GM23338 (cell line): ENCODE data around the gene SCPEP1. TPM values are rescaled to one million over a fixed set of nuclear protein-coding genes. Genes with fewer than 3 reads are reported as not detected.

Source experiments
- ATAC-seq: fragments of 200-7000 bp; cut with Tn5 transposase; 3 replicates; pipeline ENCODE4 v1.9.1; 2020
- DNase-seq: peaks from one replicate; pipeline ENCODE4 v3.0.0-alpha.2; 2015; ENCODE audit warnings: low spot score
- H2AFZ ChIP-seq: fragments of 200-600 bp; sonication (generic); 2 replicates; pipeline ENCODE4 v1.8.0; 2016; ENCODE audit warnings: antibody characterized with exemption, mild to moderate bottlenecking, moderate library complexity
- H3F3A ChIP-seq: fragments of 200-600 bp; sonication (generic); replicated peaks from 2 replicates; pipeline ENCODE4 v1.8.0; 2017; ENCODE audit warnings: antibody characterized with exemption, mixed run types, low read depth
- H3K27ac ChIP-seq: fragments of 200-600 bp; sonication (generic); 2 replicates; pipeline ENCODE4 v1.6.1; 2016; ENCODE audit warnings: low read depth
- H3K27me3 ChIP-seq: fragments of 200-600 bp; sonication (generic); 2 replicates; pipeline ENCODE4 v1.8.0; 2016; ENCODE audit warnings: mild to moderate bottlenecking, mixed run types, moderate library complexity; ENCODE audit not compliant: insufficient read depth
- H3K36me3 ChIP-seq: fragments of 200-600 bp; sonication (generic); 2 replicates; pipeline ENCODE4 v1.8.0; 2016; ENCODE audit warnings: mild to moderate bottlenecking; ENCODE audit not compliant: insufficient read depth
- H3K4me1 ChIP-seq: fragments of 200-600 bp; sonication (generic); 2 replicates; pipeline ENCODE4 v1.8.0; 2016; ENCODE audit warnings: mild to moderate bottlenecking, moderate library complexity; ENCODE audit not compliant: insufficient read depth
- H3K4me2 ChIP-seq: fragments of 200-600 bp; sonication (generic); 2 replicates; pipeline ENCODE4 v1.7.1; 2017; ENCODE audit warnings: mixed run types
- H3K4me3 ChIP-seq: fragments of 200-600 bp; sonication (generic); 2 replicates; pipeline ENCODE4 v1.6.1; 2016; ENCODE audit warnings: mixed run types
- H3K79me2 ChIP-seq: fragments of 200-600 bp; sonication (generic); replicated peaks from 2 replicates; pipeline ENCODE4 v1.8.0; 2017; ENCODE audit warnings: mild to moderate bottlenecking; ENCODE audit not compliant: insufficient read depth
- H3K9me2 ChIP-seq: fragments of 200-600 bp; sonication (generic); 2 replicates; pipeline ENCODE4 v1.8.0; 2017; ENCODE audit not compliant: insufficient read depth
- H4K20me1 ChIP-seq: fragments of 200-600 bp; sonication (generic); replicated peaks from 2 replicates; pipeline ENCODE4 v1.8.0; 2017; ENCODE audit warnings: mild to moderate bottlenecking; ENCODE audit not compliant: insufficient read depth
- H3K27ac Mint-ChIP-seq: 2 replicates; pipeline ENCODE4 v1.8.0; 2020; ENCODE audit warnings: inconsistent platforms, mild to moderate bottlenecking, moderate library complexity, mixed read lengths
- H3K27me3 Mint-ChIP-seq: 3 replicates; pipeline ENCODE4 v1.8.0; 2022; ENCODE audit warnings: low read depth, mild to moderate bottlenecking, moderate library complexity, mixed read lengths, inconsistent platforms; ENCODE audit not compliant: insufficient read depth, poor library complexity
- H3K36me3 Mint-ChIP-seq: 3 replicates; pipeline ENCODE4 v1.8.0; 2021; ENCODE audit warnings: low read depth, mild to moderate bottlenecking, inconsistent platforms, moderate library complexity, mixed read lengths
- H3K4me1 Mint-ChIP-seq: 3 replicates; pipeline ENCODE4 v1.8.0; 2020; ENCODE audit warnings: mild to moderate bottlenecking, inconsistent platforms, mixed read lengths
- H3K4me3 Mint-ChIP-seq: 3 replicates; pipeline ENCODE4 v1.8.0; 2021; ENCODE audit warnings: moderate library complexity, mild to moderate bottlenecking, inconsistent platforms, mixed read lengths
- H3K9me3 Mint-ChIP-seq: 3 replicates; pipeline ENCODE4 v1.8.0; 2020; ENCODE audit warnings: moderate library complexity, mild to moderate bottlenecking, inconsistent platforms, mixed read lengths
- CREB1 ChIP-seq: fragments of 250-450 bp; sonication (Bioruptor Pico); IDR thresholded peaks from 2 replicates; pipeline ENCODE4 v1.5.0; 2020; ENCODE audit warnings: low read depth, mild to moderate bottlenecking, moderate library complexity
- EZH2 ChIP-seq: fragments of 200-600 bp; sonication (generic); IDR thresholded peaks from one replicate; pipeline ENCODE4 v1.8.0; 2017; ENCODE audit warnings: antibody characterized with exemption, mild to moderate bottlenecking, low read depth; ENCODE audit not compliant: unreplicated experiment
- EZH2phosphoT487 ChIP-seq: fragments of 200-600 bp; sonication (generic); IDR thresholded peaks from one replicate; pipeline ENCODE4 v1.8.1; 2018; ENCODE audit warnings: antibody characterized with exemption; ENCODE audit not compliant: unreplicated experiment
- JUNB ChIP-seq: IDR thresholded peaks from one replicate; pipeline ENCODE4 v1.6.1; 2016; ENCODE audit warnings: antibody characterized with exemption; ENCODE audit not compliant: unreplicated experiment
- NANOG ChIP-seq: IDR thresholded peaks from 2 replicates; pipeline ENCODE4 v1.6.1; 2016; ENCODE audit warnings: antibody characterized with exemption, borderline replicate concordance
- POLR2AphosphoS5 ChIP-seq: IDR thresholded peaks from 2 replicates; pipeline ENCODE4 v1.6.1; 2016; ENCODE audit warnings: antibody characterized with exemption, low read depth
- STAT1 ChIP-seq: IDR thresholded peaks from one replicate; pipeline ENCODE4 v1.6.1; 2016; ENCODE audit warnings: antibody characterized with exemption; ENCODE audit not compliant: unreplicated experiment
- ZNF114 ChIP-seq: fragments of 250-450 bp; sonication (Bioruptor Pico); IDR thresholded peaks from 2 replicates; pipeline ENCODE4 v1.5.0; 2020; ENCODE audit warnings: mild to moderate bottlenecking, moderate library complexity
- ZNF331 ChIP-seq: fragments of 250-450 bp; sonication (Bioruptor Pico); IDR thresholded peaks from 2 replicates; pipeline ENCODE4 v1.5.0; 2020; ENCODE audit warnings: low read depth, mild to moderate bottlenecking, moderate library complexity
- polyA plus RNA-seq: library from polyadenylated mRNA; unstranded; fragments of >200 nt; fragmentation: Nextera tagmentation; extraction: Ambion mirVana; gene quantifications from 2 replicates; pipeline ENCODE4 v1.2.1, GENCODE V29; 2016
- total RNA-seq: library from RNA; depleted of rRNA; stranded (reverse); fragments of >200 nt; shearing (Covaris generic); gene quantifications from 2 replicates; pipeline ENCODE4 v1.2.3, GENCODE V29; 2014
- TF ChIP-seq, protein P1 (sequence below): IDR thresholded peaks from 2 replicates; pipeline ENCODE4 v1.6.1; 2016; ENCODE audit warnings: antibody characterized with exemption
- TF ChIP-seq, protein P2 (sequence below), 2 experiments: fragments of 200-600 bp in 1 of 2; sonication (generic) in 1 of 2; conservative IDR thresholded peaks; 2 replicates each; pipeline versions ENCODE4 v1.5.1 to v1.6.1; 2016 to 2017; ENCODE audit warnings: antibody characterized with exemption in 2 of 2, low read depth in 2 of 2, mild to moderate bottlenecking in 2 of 2, moderate library complexity in 1 of 2
- TF ChIP-seq, protein P3 (sequence below): IDR thresholded peaks from one replicate; pipeline ENCODE4 v1.6.1; 2018; ENCODE audit warnings: antibody characterized with exemption; ENCODE audit not compliant: unreplicated experiment
- TF ChIP-seq, protein P4 (sequence below): fragments of 250-450 bp; sonication (Bioruptor Pico); IDR thresholded peaks from 2 replicates; pipeline ENCODE4 v1.5.0; 2020; ENCODE audit warnings: mild to moderate bottlenecking, moderate library complexity

Gene SCPEP1
- total and polyA plus RNA-seq, 2 experiments from 2014 or later: 46.6 to 52.1 TPM

DNA sequence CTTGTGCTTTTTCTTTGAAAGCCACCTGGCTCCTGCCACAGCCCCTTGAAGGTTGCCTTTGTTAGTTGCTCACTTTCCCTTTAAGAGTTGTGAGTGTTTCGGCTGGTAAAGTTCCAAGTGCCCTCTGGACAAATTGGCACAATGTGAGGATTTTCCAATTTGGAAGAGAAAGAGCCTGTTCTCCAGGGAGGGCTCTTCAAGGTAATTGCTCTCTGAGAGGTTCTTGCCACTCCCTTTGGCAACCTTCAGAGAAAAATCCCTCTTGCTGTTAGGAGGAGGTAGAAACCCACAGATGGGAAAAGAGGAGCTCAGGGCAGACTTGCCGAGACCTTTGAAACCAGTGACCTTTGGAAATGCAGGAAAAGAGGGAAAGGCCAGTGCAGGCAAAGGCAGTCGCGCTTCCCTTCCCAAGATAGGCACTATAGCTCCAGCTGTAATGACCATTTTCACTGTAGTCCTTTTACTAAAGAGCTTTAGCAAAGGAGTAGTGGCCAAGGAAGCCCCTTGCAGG lies 58.1 kb downstream of the SCPEP1 start:
- Histone ChIP-seq H3K4me2 (no peak overlapping the region), H3K9me2 (no peaks in the 10 kb centered on the region), H3K36me3 (no peaks in the 10 kb centered on the region), H3K27me3 (no peaks in the 10 kb centered on the region), H2AFZ (peak overlapping the region; percentile 87), H3K4me1 (peaks cover 5% of the 10 kb centered on the region; the same call in 1 of the 2 replicates), H3K79me2 (no peaks in the 10 kb centered on the region), H3K4me3 (no peak overlapping the region), H3K27ac (no peak overlapping the region), H4K20me1 (no peaks in the 10 kb centered on the region), H3F3A (no peaks in the 10 kb centered on the region)
- peaks cover 26% of the 10 kb centered on the region for H3K4me1 Mint-ChIP-seq
- no peak overlapping the region for H3K4me3 Mint-ChIP-seq
- H3K36me3 Mint-ChIP-seq: no peaks in the 10 kb centered on the region
- H3K27ac Mint-ChIP-seq: no peak overlapping the region
- ATAC-seq (no peak), DNase-seq (no peak)
- H3K27me3 Mint-ChIP-seq: peaks cover 18% of the 10 kb centered on the region
- TF ChIP-seq, protein P1, sequence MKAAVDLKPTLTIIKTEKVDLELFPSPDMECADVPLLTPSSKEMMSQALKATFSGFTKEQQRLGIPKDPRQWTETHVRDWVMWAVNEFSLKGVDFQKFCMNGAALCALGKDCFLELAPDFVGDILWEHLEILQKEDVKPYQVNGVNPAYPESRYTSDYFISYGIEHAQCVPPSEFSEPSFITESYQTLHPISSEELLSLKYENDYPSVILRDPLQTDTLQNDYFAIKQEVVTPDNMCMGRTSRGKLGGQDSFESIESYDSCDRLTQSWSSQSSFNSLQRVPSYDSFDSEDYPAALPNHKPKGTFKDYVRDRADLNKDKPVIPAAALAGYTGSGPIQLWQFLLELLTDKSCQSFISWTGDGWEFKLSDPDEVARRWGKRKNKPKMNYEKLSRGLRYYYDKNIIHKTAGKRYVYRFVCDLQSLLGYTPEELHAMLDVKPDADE: no peak
- no peak for TF ChIP-seq CREB1 (CRISPR knock-in tag)
- no peak for TF ChIP-seq POLR2AphosphoS5
- no peak for TF ChIP-seq JUNB
- no peak for TF ChIP-seq EZH2
- TF ChIP-seq ZNF331 (CRISPR knock-in tag): no peak
- no peak for TF ChIP-seq ZNF114 (CRISPR knock-in tag)
- TF ChIP-seq, protein P2, sequence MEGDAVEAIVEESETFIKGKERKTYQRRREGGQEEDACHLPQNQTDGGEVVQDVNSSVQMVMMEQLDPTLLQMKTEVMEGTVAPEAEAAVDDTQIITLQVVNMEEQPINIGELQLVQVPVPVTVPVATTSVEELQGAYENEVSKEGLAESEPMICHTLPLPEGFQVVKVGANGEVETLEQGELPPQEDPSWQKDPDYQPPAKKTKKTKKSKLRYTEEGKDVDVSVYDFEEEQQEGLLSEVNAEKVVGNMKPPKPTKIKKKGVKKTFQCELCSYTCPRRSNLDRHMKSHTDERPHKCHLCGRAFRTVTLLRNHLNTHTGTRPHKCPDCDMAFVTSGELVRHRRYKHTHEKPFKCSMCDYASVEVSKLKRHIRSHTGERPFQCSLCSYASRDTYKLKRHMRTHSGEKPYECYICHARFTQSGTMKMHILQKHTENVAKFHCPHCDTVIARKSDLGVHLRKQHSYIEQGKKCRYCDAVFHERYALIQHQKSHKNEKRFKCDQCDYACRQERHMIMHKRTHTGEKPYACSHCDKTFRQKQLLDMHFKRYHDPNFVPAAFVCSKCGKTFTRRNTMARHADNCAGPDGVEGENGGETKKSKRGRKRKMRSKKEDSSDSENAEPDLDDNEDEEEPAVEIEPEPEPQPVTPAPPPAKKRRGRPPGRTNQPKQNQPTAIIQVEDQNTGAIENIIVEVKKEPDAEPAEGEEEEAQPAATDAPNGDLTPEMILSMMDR (conservative IDR thresholded peaks at IDR 0.05; ENCODE audit: low read depth in 2 of 2): no peak
- TF ChIP-seq, protein P3, sequence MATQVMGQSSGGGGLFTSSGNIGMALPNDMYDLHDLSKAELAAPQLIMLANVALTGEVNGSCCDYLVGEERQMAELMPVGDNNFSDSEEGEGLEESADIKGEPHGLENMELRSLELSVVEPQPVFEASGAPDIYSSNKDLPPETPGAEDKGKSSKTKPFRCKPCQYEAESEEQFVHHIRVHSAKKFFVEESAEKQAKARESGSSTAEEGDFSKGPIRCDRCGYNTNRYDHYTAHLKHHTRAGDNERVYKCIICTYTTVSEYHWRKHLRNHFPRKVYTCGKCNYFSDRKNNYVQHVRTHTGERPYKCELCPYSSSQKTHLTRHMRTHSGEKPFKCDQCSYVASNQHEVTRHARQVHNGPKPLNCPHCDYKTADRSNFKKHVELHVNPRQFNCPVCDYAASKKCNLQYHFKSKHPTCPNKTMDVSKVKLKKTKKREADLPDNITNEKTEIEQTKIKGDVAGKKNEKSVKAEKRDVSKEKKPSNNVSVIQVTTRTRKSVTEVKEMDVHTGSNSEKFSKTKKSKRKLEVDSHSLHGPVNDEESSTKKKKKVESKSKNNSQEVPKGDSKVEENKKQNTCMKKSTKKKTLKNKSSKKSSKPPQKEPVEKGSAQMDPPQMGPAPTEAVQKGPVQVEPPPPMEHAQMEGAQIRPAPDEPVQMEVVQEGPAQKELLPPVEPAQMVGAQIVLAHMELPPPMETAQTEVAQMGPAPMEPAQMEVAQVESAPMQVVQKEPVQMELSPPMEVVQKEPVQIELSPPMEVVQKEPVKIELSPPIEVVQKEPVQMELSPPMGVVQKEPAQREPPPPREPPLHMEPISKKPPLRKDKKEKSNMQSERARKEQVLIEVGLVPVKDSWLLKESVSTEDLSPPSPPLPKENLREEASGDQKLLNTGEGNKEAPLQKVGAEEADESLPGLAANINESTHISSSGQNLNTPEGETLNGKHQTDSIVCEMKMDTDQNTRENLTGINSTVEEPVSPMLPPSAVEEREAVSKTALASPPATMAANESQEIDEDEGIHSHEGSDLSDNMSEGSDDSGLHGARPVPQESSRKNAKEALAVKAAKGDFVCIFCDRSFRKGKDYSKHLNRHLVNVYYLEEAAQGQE: no peak
- TF ChIP-seq, protein P4, sequence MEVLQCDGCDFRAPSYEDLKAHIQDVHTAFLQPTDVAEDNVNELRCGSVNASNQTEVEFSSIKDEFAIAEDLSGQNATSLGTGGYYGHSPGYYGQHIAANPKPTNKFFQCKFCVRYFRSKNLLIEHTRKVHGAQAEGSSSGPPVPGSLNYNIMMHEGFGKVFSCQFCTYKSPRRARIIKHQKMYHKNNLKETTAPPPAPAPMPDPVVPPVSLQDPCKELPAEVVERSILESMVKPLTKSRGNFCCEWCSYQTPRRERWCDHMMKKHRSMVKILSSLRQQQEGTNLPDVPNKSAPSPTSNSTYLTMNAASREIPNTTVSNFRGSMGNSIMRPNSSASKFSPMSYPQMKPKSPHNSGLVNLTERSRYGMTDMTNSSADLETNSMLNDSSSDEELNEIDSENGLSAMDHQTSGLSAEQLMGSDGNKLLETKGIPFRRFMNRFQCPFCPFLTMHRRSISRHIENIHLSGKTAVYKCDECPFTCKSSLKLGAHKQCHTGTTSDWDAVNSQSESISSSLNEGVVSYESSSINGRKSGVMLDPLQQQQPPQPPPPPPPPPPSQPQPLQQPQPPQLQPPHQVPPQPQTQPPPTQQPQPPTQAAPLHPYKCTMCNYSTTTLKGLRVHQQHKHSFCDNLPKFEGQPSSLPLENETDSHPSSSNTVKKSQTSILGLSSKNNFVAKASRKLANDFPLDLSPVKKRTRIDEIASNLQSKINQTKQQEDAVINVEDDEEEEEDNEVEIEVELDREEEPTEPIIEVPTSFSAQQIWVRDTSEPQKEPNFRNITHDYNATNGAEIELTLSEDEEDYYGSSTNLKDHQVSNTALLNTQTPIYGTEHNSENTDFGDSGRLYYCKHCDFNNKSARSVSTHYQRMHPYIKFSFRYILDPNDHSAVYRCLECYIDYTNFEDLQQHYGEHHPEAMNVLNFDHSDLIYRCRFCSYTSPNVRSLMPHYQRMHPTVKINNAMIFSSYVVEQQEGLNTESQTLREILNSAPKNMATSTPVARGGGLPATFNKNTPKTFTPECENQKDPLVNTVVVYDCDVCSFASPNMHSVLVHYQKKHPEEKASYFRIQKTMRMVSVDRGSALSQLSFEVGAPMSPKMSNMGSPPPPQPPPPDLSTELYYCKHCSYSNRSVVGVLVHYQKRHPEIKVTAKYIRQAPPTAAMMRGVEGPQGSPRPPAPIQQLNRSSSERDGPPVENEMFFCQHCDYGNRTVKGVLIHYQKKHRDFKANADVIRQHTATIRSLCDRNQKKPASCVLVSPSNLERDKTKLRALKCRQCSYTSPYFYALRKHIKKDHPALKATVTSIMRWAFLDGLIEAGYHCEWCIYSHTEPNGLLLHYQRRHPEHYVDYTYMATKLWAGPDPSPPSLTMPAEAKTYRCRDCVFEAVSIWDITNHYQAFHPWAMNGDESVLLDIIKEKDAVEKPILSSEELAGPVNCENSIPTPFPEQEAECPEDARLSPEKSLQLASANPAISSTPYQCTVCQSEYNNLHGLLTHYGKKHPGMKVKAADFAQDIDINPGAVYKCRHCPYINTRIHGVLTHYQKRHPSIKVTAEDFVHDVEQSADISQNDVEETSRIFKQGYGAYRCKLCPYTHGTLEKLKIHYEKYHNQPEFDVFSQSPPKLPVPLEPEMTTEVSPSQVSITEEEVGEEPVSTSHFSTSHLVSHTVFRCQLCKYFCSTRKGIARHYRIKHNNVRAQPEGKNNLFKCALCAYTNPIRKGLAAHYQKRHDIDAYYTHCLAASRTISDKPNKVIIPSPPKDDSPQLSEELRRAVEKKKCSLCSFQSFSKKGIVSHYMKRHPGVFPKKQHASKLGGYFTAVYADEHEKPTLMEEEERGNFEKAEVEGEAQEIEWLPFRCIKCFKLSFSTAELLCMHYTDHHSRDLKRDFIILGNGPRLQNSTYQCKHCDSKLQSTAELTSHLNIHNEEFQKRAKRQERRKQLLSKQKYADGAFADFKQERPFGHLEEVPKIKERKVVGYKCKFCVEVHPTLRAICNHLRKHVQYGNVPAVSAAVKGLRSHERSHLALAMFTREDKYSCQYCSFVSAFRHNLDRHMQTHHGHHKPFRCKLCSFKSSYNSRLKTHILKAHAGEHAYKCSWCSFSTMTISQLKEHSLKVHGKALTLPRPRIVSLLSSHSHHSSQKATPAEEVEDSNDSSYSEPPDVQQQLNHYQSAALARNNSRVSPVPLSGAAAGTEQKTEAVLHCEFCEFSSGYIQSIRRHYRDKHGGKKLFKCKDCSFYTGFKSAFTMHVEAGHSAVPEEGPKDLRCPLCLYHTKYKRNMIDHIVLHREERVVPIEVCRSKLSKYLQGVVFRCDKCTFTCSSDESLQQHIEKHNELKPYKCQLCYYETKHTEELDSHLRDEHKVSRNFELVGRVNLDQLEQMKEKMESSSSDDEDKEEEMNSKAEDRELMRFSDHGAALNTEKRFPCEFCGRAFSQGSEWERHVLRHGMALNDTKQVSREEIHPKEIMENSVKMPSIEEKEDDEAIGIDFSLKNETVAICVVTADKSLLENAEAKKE: no peak
- no peak for TF ChIP-seq NANOG
- no peak for TF ChIP-seq EZH2phosphoT487
- TF ChIP-seq STAT1: no peak
- no peaks in the 10 kb centered on the region; the same call in 2 of the 3 replicates for H3K9me3 Mint-ChIP-seq
